H1 (cell line): Measurements from ENCODE around the gene ZNF541. TPM values are rescaled to one million over a fixed set of nuclear protein-coding genes. Genes with fewer than 3 reads are reported as not detected.

ENCODE experiments used
- CTCF ChIA-PET: fragments of 300-600 bp; sonication (Branson Sonifier 250); formaldehyde crosslinking; loops from one replicate; lab custom pipeline; 2021; ENCODE audit not compliant: partially characterized antibody; lab: Charles Lee
- POLR2A ChIA-PET: fragments of 300-600 bp; sonication (Branson Sonifier 250); formaldehyde crosslinking; loops from one replicate; lab custom pipeline; 2021; ENCODE audit warnings: inconsistent platforms; ENCODE audit not compliant: partially characterized antibody; lab: Charles Lee
- DNase-seq, 2 experiments: peaks; one replicate each; pipeline versions ENCODE4 v3.0.0 to v3.0.0-alpha.2; 2010 to 2022; ENCODE audit warnings: low spot score in 2 of 2, low read depth in 1 of 2, mixed read lengths in 1 of 2
- FAIRE-seq: peaks from 2 replicates; lab custom pipeline; 2011; peaks lifted over from hg19 to GRCh38; lab: Jason Lieb, UNC
- H2AFZ ChIP-seq: 2 replicates; pipeline ENCODE4 v1.8.1; 2012; ENCODE audit warnings: low read length, inconsistent platforms
- H2AK5ac ChIP-seq: 2 replicates; pipeline ENCODE4 v1.6.1; 2013; ENCODE audit warnings: low read depth, low read length
- H2BK120ac ChIP-seq: replicated peaks from 2 replicates; pipeline ENCODE3; 2013; ENCODE audit warnings: low read depth, low read length, inconsistent platforms
- H2BK12ac ChIP-seq: 2 replicates; pipeline ENCODE4 v1.6.1; 2013; ENCODE audit warnings: low read depth, low read length
- H2BK15ac ChIP-seq: 2 replicates; pipeline ENCODE4 v1.6.1; 2013; ENCODE audit warnings: low read length
- H2BK20ac ChIP-seq: 2 replicates; pipeline ENCODE4 v1.6.1; 2013; ENCODE audit warnings: low read length
- H2BK5ac ChIP-seq: 2 replicates; pipeline ENCODE4 v1.6.1; 2013; ENCODE audit warnings: low read depth, low read length
- H3K14ac ChIP-seq: 2 replicates; pipeline ENCODE4 v1.6.1; 2013; ENCODE audit warnings: inconsistent platforms; ENCODE audit not compliant: insufficient read length
- H3K18ac ChIP-seq: 2 replicates; pipeline ENCODE4 v1.6.1; 2013; ENCODE audit warnings: low read length; ENCODE audit errors: extremely low read depth
- H3K23ac ChIP-seq: 2 replicates; pipeline ENCODE4 v1.6.1; 2013; ENCODE audit warnings: inconsistent platforms; ENCODE audit not compliant: insufficient read length
- H3K23me2 ChIP-seq: 2 replicates; pipeline ENCODE4 v1.6.1; 2013; ENCODE audit warnings: low read depth, low read length
- H3K27ac ChIP-seq: 2 replicates; pipeline ENCODE4 v1.6.1; 2011; ENCODE audit warnings: low read depth, low read length, inconsistent platforms
- H3K27me3 ChIP-seq, 4 experiments: replicated peaks in 1 of 4; 1 replicate in 1 of 4; 2 replicates in 3 of 4; pipeline versions ENCODE4 v1.6.1 to v1.8.1; 2011 to 2013; ENCODE audit warnings: low read length in 3 of 4, mild to moderate bottlenecking in 3 of 4, inconsistent platforms in 2 of 4, mixed read lengths in 2 of 4, moderate library complexity in 1 of 4; ENCODE audit not compliant: control insufficient read depth in 3 of 4, insufficient read depth in 3 of 4; ENCODE audit errors: extremely low read depth in 1 of 4
- H3K36me3 ChIP-seq, 4 experiments: 2 replicates each; pipeline versions ENCODE4 v1.6.1 to v1.8.1; 2011 to 2013; ENCODE audit warnings: mild to moderate bottlenecking in 4 of 4, low read length in 3 of 4, moderate library complexity in 2 of 4, control low read depth in 1 of 4, inconsistent platforms in 1 of 4; ENCODE audit not compliant: insufficient read depth in 4 of 4, control insufficient read depth in 2 of 4
- H3K4ac ChIP-seq: replicated peaks from 2 replicates; pipeline ENCODE3; 2013; ENCODE audit warnings: low read length, low read depth, mixed read lengths, inconsistent platforms; ENCODE audit not compliant: insufficient read length
- H3K4me1 ChIP-seq, 4 experiments: replicated peaks in 1 of 4; 1 replicate in 1 of 4; 2 replicates in 3 of 4; pipeline versions ENCODE4 v1.6.1 to v1.8.1; 2011 to 2013; ENCODE audit warnings: low read length in 3 of 4, inconsistent platforms in 2 of 4, mixed read lengths in 1 of 4; ENCODE audit not compliant: insufficient read depth in 4 of 4, control insufficient read depth in 3 of 4
- H3K4me2 ChIP-seq, 2 experiments: 2 replicates each; pipeline versions ENCODE4 v1.6.1 to v1.8.1; 2011 to 2013; ENCODE audit warnings: low read depth in 2 of 2, low read length in 2 of 2, control low read depth in 1 of 2, inconsistent platforms in 1 of 2, mild to moderate bottlenecking in 1 of 2; ENCODE audit not compliant: insufficient read depth in 1 of 2
- H3K4me3 ChIP-seq, 4 experiments: fragments of 200-600, 300-600 bp in 1 of 4; sonication (generic), shearing (Covaris generic), sonication (Bioruptor Twin) in 1 of 4; 2 replicates each; pipeline versions ENCODE4 v1.5.1 to v1.8.1; 2011 to 2016; ENCODE audit warnings: low read length in 4 of 4, low read depth in 3 of 4, control low read depth in 2 of 4, inconsistent platforms in 2 of 4, mild to moderate bottlenecking in 2 of 4, mixed read lengths in 1 of 4, moderate library complexity in 1 of 4; ENCODE audit not compliant: insufficient read depth in 2 of 4; ENCODE audit errors: extremely low read depth in 1 of 4
- H3K56ac ChIP-seq: replicated peaks from 2 replicates; pipeline ENCODE3; 2013; ENCODE audit warnings: low read depth, mild to moderate bottlenecking, mixed read lengths, low read length, inconsistent platforms; ENCODE audit not compliant: insufficient read length
- H3K79me1 ChIP-seq: 2 replicates; pipeline ENCODE4 v1.6.1; 2013; ENCODE audit warnings: low read depth, low read length, control low read depth
- H3K79me2 ChIP-seq, 2 experiments: 2 replicates each; pipeline versions ENCODE4 v1.6.1 to v1.8.1; 2012 to 2013; ENCODE audit warnings: low read length in 2 of 2, mild to moderate bottlenecking in 2 of 2, inconsistent platforms in 1 of 2; ENCODE audit not compliant: insufficient read depth in 2 of 2, control insufficient read depth in 1 of 2
- H3K9ac ChIP-seq, 4 experiments: replicated peaks in 1 of 4; 1 replicate in 1 of 4; 2 replicates in 3 of 4; pipeline versions ENCODE4 v1.6.1 to v1.8.1; 2011 to 2013; ENCODE audit warnings: low read depth in 3 of 4, low read length in 3 of 4, control low read depth in 2 of 4, mild to moderate bottlenecking in 2 of 4, moderate library complexity in 2 of 4, inconsistent platforms in 1 of 4; ENCODE audit errors: extremely low read depth in 1 of 4
- H3K9me3 ChIP-seq, 2 experiments: 2 replicates each; pipeline versions ENCODE4 v1.6.1 to v1.8.1; 2012 to 2013; ENCODE audit warnings: mild to moderate bottlenecking in 2 of 2, moderate library complexity in 2 of 2, control low read depth in 1 of 2, inconsistent platforms in 1 of 2, low read depth in 1 of 2, low read length in 1 of 2, mixed read lengths in 1 of 2; ENCODE audit not compliant: insufficient read depth in 2 of 2
- H4K20me1 ChIP-seq, 2 experiments: replicated peaks in 1 of 2; 2 replicates each; pipeline versions ENCODE3 to v1.8.1; 2011 to 2013; ENCODE audit warnings: inconsistent platforms in 2 of 2, low read length in 2 of 2, mild to moderate bottlenecking in 1 of 2; ENCODE audit not compliant: insufficient read depth in 2 of 2, control insufficient read depth in 1 of 2
- H4K5ac ChIP-seq: 2 replicates; pipeline ENCODE4 v1.6.1; 2013; ENCODE audit warnings: low read length, low read depth, mixed read lengths, inconsistent platforms; ENCODE audit not compliant: insufficient read length
- H4K8ac ChIP-seq: 2 replicates; pipeline ENCODE4 v1.8.0; 2013; ENCODE audit warnings: mild to moderate bottlenecking, moderate library complexity, low read length, inconsistent platforms; ENCODE audit not compliant: insufficient read depth; ENCODE audit errors: extremely low read depth
- H4K91ac ChIP-seq: replicated peaks from 2 replicates; pipeline ENCODE3; 2013; ENCODE audit warnings: low read length, mixed read lengths, inconsistent platforms; ENCODE audit not compliant: insufficient read length
- CHD1 ChIP-seq: IDR thresholded peaks from 2 replicates; pipeline ENCODE4 v1.6.1; 2012; ENCODE audit warnings: low read depth, low read length, improper control_type of control experiment
- GTF2F1 ChIP-seq: IDR thresholded peaks from 2 replicates; pipeline ENCODE4 v1.6.1; 2012; ENCODE audit warnings: low read depth, low read length, improper control_type of control experiment, borderline replicate concordance
- MAX ChIP-seq: IDR thresholded peaks from 2 replicates; pipeline ENCODE4 v1.6.1; 2012; ENCODE audit warnings: inconsistent platforms
- WGBS, 2 experiments: shearing (Covaris generic) in 1 of 2; methylation state at CpG; one replicate each; pipeline versions ENCODE4 v1.1.6 to v1.1.7; 2013 to 2015; ENCODE audit warnings: low lambda C conversion rate in 2 of 2, mixed read lengths in 2 of 2, inconsistent platforms in 1 of 2, low coverage in 1 of 2, missing lambda C conversion rate in 1 of 2; ENCODE audit not compliant: insufficient replicate concordance in 2 of 2, insufficient coverage in 1 of 2, insufficient read length in 1 of 2; ENCODE audit errors: extremely low coverage in 1 of 2, missing lambda C conversion rate in 1 of 2; 5-methylcytosine and 5-hydroxymethylcytosine counted together
- long read RNA-seq, 2 experiments: library from RNA in 1 of 2; library from capped mRNA in 1 of 2; stranded (forward); transcript quantifications; one replicate each; pipeline ENCODE4 v2.0.0, GENCODE V29; 2021; ENCODE audit warnings: inconsistent platforms in 1 of 2
- polyA minus RNA-seq, 3 experiments: library from RNA; depleted of rRNA, polyadenylated mRNA; stranded (reverse); fragments of >200 nt; gene quantifications; 1 replicate in 2 of 3; 2 replicates in 1 of 3; pipeline ENCODE4 v1.2.3, GENCODE V29; 2011
- polyA plus RNA-seq, 7 experiments: library from polyadenylated mRNA; depleted of rRNA in 3 of 7; stranded (reverse) in 5 of 7; unstranded in 2 of 7; fragments of >200 nt in 5 of 7; fragments of 200-250 nt in 2 of 7; gene quantifications; 1 replicate in 5 of 7; 2 replicates in 1 of 7; 4 replicates in 1 of 7; pipeline versions ENCODE4 v1.2.1 to v1.2.3, GENCODE V29; 2011 to 2013; ENCODE audit warnings: missing spikeins in 2 of 7, mixed read lengths in 2 of 7
- total RNA-seq: library from RNA; stranded (reverse); fragmentation: NEBNext Ultra II Directional; extraction: Animal tissue kit (Norgen Biotek cat#: 25700); gene quantifications from 2 replicates; pipeline ENCODE4 v1.2.1, GENCODE V29; 2021

Gene ZNF541, protein sequence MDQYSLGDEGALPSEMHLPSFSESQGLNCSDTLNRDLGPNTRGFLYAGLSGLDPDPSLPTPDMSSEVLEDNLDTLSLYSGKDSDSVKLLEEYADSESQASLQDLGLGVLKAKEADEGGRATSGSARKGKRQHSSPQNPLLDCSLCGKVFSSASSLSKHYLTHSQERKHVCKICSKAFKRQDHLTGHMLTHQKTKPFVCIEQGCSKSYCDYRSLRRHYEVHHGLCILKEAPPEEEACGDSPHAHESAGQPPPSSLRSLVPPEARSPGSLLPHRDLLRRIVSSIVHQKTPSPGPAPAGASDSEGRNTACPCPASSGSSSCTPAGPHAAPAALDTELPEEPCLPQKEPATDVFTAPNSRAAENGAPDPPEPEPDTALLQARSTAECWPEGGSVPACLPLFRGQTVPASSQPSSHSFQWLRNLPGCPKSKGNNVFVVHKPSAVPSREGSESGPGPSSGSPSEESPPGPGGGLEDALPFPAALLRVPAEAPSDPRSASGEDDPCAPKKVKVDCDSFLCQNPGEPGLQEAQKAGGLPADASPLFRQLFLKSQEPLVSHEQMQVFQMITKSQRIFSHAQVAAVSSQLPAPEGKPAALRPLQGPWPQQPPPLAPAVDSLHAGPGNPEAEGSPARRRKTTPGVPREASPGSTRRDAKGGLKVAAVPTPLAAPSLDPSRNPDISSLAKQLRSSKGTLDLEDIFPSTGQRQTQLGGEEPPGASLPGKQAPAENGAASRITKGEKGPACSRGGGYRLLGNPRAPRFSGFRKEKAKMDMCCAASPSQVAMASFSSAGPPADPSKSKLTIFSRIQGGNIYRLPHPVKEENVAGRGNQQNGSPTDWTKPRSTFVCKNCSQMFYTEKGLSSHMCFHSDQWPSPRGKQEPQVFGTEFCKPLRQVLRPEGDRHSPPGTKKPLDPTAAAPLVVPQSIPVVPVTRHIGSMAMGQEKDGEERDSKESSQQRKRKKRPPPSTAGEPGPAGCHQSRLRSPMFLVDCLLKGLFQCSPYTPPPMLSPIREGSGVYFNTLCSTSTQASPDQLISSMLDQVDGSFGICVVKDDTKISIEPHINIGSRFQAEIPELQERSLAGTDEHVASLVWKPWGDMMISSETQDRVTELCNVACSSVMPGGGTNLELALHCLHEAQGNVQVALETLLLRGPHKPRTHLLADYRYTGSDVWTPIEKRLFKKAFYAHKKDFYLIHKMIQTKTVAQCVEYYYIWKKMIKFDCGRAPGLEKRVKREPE (N-terminal part only)
- total RNA-seq (0.50 TPM in 1 of 2 replicates, not detected in the other), polyA plus RNA-seq (2011; rRNA removed) (0.05 and 0.11 TPM in 2 replicates), polyA minus RNA-seq (2011; rRNA and poly(A)+ RNA removed) (not detected in 2 replicates)
- 0.06 TPM for polyA plus RNA-seq (2011; cell fraction: cytosol; rRNA removed)
- 0.16 TPM for polyA plus RNA-seq (2011; cell fraction: nucleus; rRNA removed)
- 0.06 TPM in 1 of 4 replicates, not detected in the others for polyA plus RNA-seq (2012, experiment 1 of 2)
- 0.04 TPM for polyA plus RNA-seq (2012, experiment 2 of 2)
- polyA plus RNA-seq (2013, experiment 1 of 2): 0.12 TPM
- polyA plus RNA-seq (2013, experiment 2 of 2): 0.06 TPM
- polyA minus RNA-seq (2011; cell fraction: cytosol; rRNA and poly(A)+ RNA removed): not detected
- not detected for polyA minus RNA-seq (2011; cell fraction: nucleus; rRNA and poly(A)+ RNA removed)
- long read RNA-seq, experiment 1: 0 reads
- long read RNA-seq, experiment 2: 0 reads

DNA sequence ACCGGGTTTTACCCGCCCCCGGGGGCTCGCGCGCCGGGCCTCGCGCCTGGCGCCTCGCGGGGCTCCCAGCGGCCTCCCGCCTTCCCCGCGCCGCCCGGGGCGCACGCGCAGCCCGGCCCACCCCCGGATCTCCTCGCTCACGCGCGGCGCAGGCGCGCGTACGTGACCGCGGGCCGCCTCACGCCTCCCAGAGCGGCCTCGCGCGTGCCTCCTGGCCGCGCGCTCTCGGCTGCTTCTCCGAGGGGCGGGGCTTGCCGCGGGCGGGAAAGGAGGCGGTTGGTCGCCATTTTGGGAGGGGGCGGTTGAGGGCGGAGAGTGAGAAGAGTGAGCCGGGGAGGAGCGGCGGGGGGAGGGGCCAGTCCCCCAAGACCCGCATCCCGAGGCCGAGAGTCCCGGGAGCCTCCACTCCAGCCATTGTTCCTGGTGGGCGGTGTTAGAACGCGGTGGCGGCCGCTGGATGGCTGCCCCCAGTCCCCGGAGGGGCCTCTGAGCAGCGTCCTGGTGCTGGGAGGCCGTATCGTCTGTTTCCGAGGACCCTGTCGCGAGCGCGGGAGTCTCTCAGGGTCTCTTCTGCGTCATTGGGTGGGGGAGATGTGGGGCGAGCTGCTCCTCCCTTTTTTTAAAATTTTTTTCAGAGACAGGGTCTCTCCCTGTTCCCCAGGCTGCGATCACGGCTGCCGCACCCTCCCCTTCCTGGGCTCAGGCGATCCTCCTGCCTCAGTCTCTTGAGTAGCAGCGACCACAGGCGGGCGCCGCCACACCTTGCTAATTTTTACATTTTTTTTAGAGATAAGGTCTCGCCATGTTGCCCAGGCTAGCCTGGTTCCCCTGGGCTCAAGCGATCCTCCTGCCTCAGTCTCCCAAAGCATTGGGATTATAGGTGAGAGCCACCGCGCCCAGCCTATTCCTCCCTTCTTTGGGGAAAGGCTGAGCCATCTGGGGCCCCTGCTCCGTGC lies at the start of gene ZNF541:
Gene ZNF541, minus strand, starts transcription at position 78 of the 956 bp plus-strand sequence. CDS start 17,292 bp downstream, outside the sequence.
- Histone ChIP-seq H3K9ac (no peak within 1 kb of the TSS), H2BK5ac (no peak within 1 kb of the TSS), H3K18ac (no peak within 1 kb of the TSS; the same call in 1 of the 2 replicates), H3K23me2 (no peaks in the 10 kb centered on the region), H2BK20ac (no peak within 1 kb of the TSS), H3K4me1 (peaks cover 0 to 3% (median 1%) of the 10 kb centered on the region in 4 experiments; a peak in 2 of 7 replicates), H4K20me1 (no peaks in the 10 kb centered on the region), H3K27me3 (no peaks in the 10 kb centered on the region), H3K4me2 (no peak within 1 kb of the TSS), H2AK5ac (no peak within 1 kb of the TSS), H3K56ac (no peak within 1 kb of the TSS), H3K23ac (no peak within 1 kb of the TSS), H2BK15ac (no peak within 1 kb of the TSS), H2BK120ac (no peak within 1 kb of the TSS), H2BK12ac (no peak within 1 kb of the TSS), H3K14ac (no peak within 1 kb of the TSS), H3K36me3 (no peaks in the 10 kb centered on the region), H3K79me2 (no peaks in the 10 kb centered on the region), H4K91ac (no peak within 1 kb of the TSS), H3K4me3 (no peak within 1 kb of the TSS), H4K8ac (peak within 1 kb of the TSS; percentile 82; the same call in 1 of the 2 replicates), H3K79me1 (no peaks in the 10 kb centered on the region), H3K9me3 (no peaks in the 10 kb centered on the region), H2AFZ (peak within 1 kb of the TSS; percentile 54; the same call in 1 of the 2 replicates), H4K5ac (no peak within 1 kb of the TSS), H3K4ac (no peak within 1 kb of the TSS), H3K27ac (no peak within 1 kb of the TSS)
- DNase-seq (no peak), FAIRE-seq (no peak)
- ChIA-PET POLR2A (interaction anchor here (0.5 to 1.0 kb wide), 3 partner anchors 10 to 170 kb away, joined by 3 to 4 read pairs (median 3); no protein-coding TSS in a partner anchor), CTCF (interaction anchor here (1.0 kb wide), 1 partner anchor 16 kb away, joined by 4 read pairs; no protein-coding TSS in a partner anchor)
- 95% methylated on average over 14 of the region's 89 CpGs; no CpG with 5 or more reads in 1 of the 2 experiments for WGBS, 2 experiments
- TF ChIP-seq CHD1 (no peak), MAX (peak; percentile 67), GTF2F1 (no peak)
